OCI-LY1 (cell line): ENCODE results near the gene RGS7BP.

Experiments
- H2AFZ ChIP-seq: fragments of 200-600 bp; sonication (generic), shearing (Covaris generic); 2 replicates; pipeline ENCODE4 v1.6.0; 2014; ENCODE audit warnings: antibody characterized with exemption, mild to moderate bottlenecking, low read length
- H3F3A ChIP-seq: fragments of 200-600 bp; sonication (generic), shearing (Covaris generic); 2 replicates; pipeline ENCODE4 v1.6.0; 2014; ENCODE audit warnings: mild to moderate bottlenecking, antibody characterized with exemption, low read length, moderate library complexity; ENCODE audit not compliant: insufficient read depth
- H3K27ac ChIP-seq: fragments of 200-600 bp; sonication (generic); 2 replicates; pipeline ENCODE4 v1.5.1; 2014; ENCODE audit warnings: low read length, mixed run types, mild to moderate bottlenecking, low read depth; ENCODE audit not compliant: poor library complexity, severe bottlenecking
- H3K27me3 ChIP-seq: fragments of 200-600 bp; sonication (generic); 2 replicates; pipeline ENCODE4 v1.6.0; 2014; ENCODE audit warnings: antibody characterized with exemption, mild to moderate bottlenecking, low read length, moderate library complexity; ENCODE audit not compliant: insufficient read depth
- H3K36me3 ChIP-seq: fragments of 200-600 bp; sonication (generic); 2 replicates; pipeline ENCODE4 v1.6.1; 2014; ENCODE audit warnings: mild to moderate bottlenecking, antibody characterized with exemption, low read length, moderate library complexity, mixed read lengths; ENCODE audit not compliant: insufficient read depth
- H3K4me1 ChIP-seq: fragments of 200-600 bp; sonication (generic); 2 replicates; pipeline ENCODE4 v1.5.1; 2014; ENCODE audit warnings: mild to moderate bottlenecking, low read length, moderate library complexity; ENCODE audit not compliant: insufficient read depth, severe bottlenecking
- H3K4me2 ChIP-seq: fragments of 200-600 bp; sonication (generic), shearing (Covaris generic); 2 replicates; pipeline ENCODE4 v1.6.1; 2014; ENCODE audit warnings: low read length
- H3K4me3 ChIP-seq: fragments of 200-600 bp; sonication (generic); 2 replicates; pipeline ENCODE4 v1.5.1; 2014; ENCODE audit warnings: low read length, low read depth, mild to moderate bottlenecking, mixed read lengths; ENCODE audit not compliant: poor library complexity, severe bottlenecking
- H3K79me2 ChIP-seq: fragments of 200-600 bp; shearing (Covaris generic); 2 replicates; pipeline ENCODE4 v1.6.1; 2016; ENCODE audit warnings: mixed run types, low read length, mixed read lengths; ENCODE audit not compliant: insufficient read depth
- H3K9ac ChIP-seq: fragments of 200-600 bp; sonication (generic), shearing (Covaris generic); 2 replicates; pipeline ENCODE4 v1.6.1; 2014; ENCODE audit warnings: mild to moderate bottlenecking, low read length, mixed read lengths
- H3K9me2 ChIP-seq: fragments of 200-600 bp; sonication (generic), shearing (Covaris generic); 2 replicates; pipeline ENCODE4 v1.6.1; 2014; ENCODE audit warnings: low read depth, mild to moderate bottlenecking, low read length, mixed read lengths
- H3K9me3 ChIP-seq: fragments of 200-600 bp; shearing (Covaris generic); 2 replicates; pipeline ENCODE4 v1.6.1; 2014; ENCODE audit warnings: low read length, mixed read lengths
- H4K20me1 ChIP-seq: fragments of 200-600 bp; sonication (generic), shearing (Covaris generic); 2 replicates; pipeline ENCODE4 v1.6.0; 2016; ENCODE audit warnings: mild to moderate bottlenecking, low read length; ENCODE audit not compliant: insufficient read depth
- EZH2 ChIP-seq: fragments of 200-600 bp; sonication (generic), shearing (Covaris generic); IDR thresholded peaks from 2 replicates; pipeline ENCODE4 v1.8.0; 2017; ENCODE audit warnings: borderline replicate concordance, mixed run types, mild to moderate bottlenecking, antibody characterized with exemption, low read length, moderate library complexity, mixed read lengths
- TF ChIP-seq, protein P1 (sequence below): fragments of 200-600 bp; sonication (generic), shearing (Covaris generic); IDR thresholded peaks from 2 replicates; pipeline ENCODE4 v1.5.1; 2017; ENCODE audit warnings: mild to moderate bottlenecking, antibody characterized with exemption, low read length, moderate library complexity, mixed read lengths

RGS7BP gene

GRCh38 chr5:64489857-64490256, 16.0 kb upstream of the RGS7BP start:
- no peak for TF ChIP-seq EZH2
- TF ChIP-seq, protein P1, sequence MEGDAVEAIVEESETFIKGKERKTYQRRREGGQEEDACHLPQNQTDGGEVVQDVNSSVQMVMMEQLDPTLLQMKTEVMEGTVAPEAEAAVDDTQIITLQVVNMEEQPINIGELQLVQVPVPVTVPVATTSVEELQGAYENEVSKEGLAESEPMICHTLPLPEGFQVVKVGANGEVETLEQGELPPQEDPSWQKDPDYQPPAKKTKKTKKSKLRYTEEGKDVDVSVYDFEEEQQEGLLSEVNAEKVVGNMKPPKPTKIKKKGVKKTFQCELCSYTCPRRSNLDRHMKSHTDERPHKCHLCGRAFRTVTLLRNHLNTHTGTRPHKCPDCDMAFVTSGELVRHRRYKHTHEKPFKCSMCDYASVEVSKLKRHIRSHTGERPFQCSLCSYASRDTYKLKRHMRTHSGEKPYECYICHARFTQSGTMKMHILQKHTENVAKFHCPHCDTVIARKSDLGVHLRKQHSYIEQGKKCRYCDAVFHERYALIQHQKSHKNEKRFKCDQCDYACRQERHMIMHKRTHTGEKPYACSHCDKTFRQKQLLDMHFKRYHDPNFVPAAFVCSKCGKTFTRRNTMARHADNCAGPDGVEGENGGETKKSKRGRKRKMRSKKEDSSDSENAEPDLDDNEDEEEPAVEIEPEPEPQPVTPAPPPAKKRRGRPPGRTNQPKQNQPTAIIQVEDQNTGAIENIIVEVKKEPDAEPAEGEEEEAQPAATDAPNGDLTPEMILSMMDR, result no peak
- H3K4me3 ChIP-seq, result no peak overlapping the region
- H2AFZ ChIP-seq, result no peak overlapping the region
- H3F3A ChIP-seq, result no peaks in the 10 kb centered on the region
- no peaks in the 10 kb centered on the region for H3K9me2 ChIP-seq
- H3K36me3 ChIP-seq, result no peaks in the 10 kb centered on the region
- H3K27me3 ChIP-seq, result no peaks in the 10 kb centered on the region
- no peaks in the 10 kb centered on the region for H4K20me1 ChIP-seq
- no peaks in the 10 kb centered on the region for H3K9me3 ChIP-seq
- H3K4me1 ChIP-seq, result no peaks in the 10 kb centered on the region
- no peak overlapping the region for H3K9ac ChIP-seq
- no peak overlapping the region for H3K4me2 ChIP-seq
- H3K79me2 ChIP-seq, result no peaks in the 10 kb centered on the region
- H3K27ac ChIP-seq, result no peak overlapping the region

DNA sequence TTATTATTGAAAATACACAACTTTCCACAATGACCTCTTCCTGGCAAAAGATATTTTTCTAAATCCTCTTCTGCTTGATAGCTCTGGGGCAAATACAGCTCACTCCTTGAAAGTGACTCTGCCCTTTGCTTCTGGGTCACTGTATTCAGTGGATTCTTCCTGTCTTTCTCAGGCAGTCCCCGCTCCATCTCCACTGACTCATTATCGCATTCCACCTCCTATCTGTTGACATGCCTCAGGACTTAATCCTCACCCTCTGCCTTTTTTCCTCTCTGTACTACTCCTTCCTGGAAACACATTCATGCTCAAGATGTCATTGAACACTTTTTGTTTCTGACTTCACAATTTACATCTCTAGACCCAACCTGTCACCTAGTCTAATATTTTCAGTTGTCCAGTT, 8.4 kb upstream of the RGS7BP start:
- Histone ChIP-seq H3K4me1 (no peaks in the 10 kb centered on the region), H3K36me3 (no peaks in the 10 kb centered on the region), H3K9me2 (no peaks in the 10 kb centered on the region), H3K79me2 (no peaks in the 10 kb centered on the region), H3K27ac (no peak overlapping the region), H3F3A (no peaks in the 10 kb centered on the region), H3K4me3 (no peak overlapping the region), H2AFZ (no peak overlapping the region), H3K27me3 (no peaks in the 10 kb centered on the region), H3K4me2 (no peak overlapping the region), H3K9me3 (no peaks in the 10 kb centered on the region), H4K20me1 (no peaks in the 10 kb centered on the region), H3K9ac (no peak overlapping the region)
- TF ChIP-seq, protein P1, result no peak
- no peak for TF ChIP-seq EZH2

DNA sequence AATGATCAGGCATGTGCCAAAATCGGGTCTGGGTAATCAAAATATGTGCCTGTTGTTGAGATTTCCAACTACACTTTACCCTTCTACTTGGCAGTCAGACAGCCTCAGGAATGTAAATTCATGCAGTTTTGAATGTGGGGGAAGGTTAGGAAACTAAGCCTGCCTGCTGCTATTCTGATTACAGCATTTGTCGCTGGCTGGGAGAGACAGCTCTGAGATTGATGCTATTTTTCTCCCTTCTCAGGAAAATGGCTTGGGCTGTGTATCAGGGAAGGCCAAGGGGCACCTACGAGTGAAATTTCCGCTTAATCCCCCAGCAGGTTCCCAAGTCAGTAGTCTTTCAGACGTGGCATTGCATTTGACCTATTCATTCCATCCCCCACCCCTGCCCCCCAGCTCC, 3.6 kb upstream of the RGS7BP start:
- Histone ChIP-seq H3K4me1 (no peaks in the 10 kb centered on the region), H3K36me3 (no peaks in the 10 kb centered on the region), H4K20me1 (no peaks in the 10 kb centered on the region), H3K27ac (no peak overlapping the region), H3K9me2 (no peaks in the 10 kb centered on the region), H3K9me3 (no peaks in the 10 kb centered on the region), H3F3A (no peaks in the 10 kb centered on the region), H3K79me2 (no peaks in the 10 kb centered on the region), H3K27me3 (no peaks in the 10 kb centered on the region), H3K4me3 (no peak overlapping the region), H3K4me2 (no peak overlapping the region), H3K9ac (no peak overlapping the region), H2AFZ (no peak overlapping the region)
- TF ChIP-seq EZH2, result no peak
- TF ChIP-seq, protein P1, result no peak
